ENCODE measurements around the gene KRTAP20-1.

DNA sequence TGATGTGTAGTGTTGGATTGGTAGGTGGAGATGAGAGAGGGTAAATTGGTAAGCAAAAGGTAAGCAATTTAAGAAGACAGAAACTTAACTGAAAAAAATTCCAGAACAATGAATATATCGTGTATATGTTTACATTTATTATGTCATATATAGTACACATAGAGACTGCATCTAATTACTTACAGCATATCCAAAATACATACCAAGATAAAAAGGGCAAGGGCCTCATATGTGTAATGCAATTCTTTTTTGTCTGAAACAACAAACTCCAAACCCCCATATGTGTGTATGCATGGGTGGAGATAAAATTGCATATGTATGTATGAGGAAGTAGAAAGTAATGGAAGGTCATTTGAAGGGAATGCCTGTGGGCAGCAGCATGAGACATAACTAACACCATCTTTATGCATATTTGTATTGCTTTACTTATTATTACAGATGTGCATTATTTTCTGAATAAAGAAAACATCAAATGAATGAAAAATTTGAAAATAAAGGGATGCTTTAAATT lies 30.7 kb downstream of the KRTAP20-1 start:
- TF ChIP-seq CTCF (conservative IDR thresholded peaks at IDR 0.05) (no peak), EZH2 (IDR thresholded peaks at IDR 0.05; ENCODE audit: low read depth) (no peak)

All from PC-9 (cell line).